CD1c-positive myeloid dendritic cell (primary cell): Measurements from ENCODE around the gene KRT80.
"Not testable (repeated sequence)": the region's sequence is repeated elsewhere in the genome, so short reads cannot be mapped to it uniquely, and the experiment has no call there.

Experiments
- DNase-seq: peaks from one replicate; pipeline ENCODE4 v3.0.0-alpha.2; 2016; ENCODE audit errors: extremely low spot score

Gene KRT80

DNA sequence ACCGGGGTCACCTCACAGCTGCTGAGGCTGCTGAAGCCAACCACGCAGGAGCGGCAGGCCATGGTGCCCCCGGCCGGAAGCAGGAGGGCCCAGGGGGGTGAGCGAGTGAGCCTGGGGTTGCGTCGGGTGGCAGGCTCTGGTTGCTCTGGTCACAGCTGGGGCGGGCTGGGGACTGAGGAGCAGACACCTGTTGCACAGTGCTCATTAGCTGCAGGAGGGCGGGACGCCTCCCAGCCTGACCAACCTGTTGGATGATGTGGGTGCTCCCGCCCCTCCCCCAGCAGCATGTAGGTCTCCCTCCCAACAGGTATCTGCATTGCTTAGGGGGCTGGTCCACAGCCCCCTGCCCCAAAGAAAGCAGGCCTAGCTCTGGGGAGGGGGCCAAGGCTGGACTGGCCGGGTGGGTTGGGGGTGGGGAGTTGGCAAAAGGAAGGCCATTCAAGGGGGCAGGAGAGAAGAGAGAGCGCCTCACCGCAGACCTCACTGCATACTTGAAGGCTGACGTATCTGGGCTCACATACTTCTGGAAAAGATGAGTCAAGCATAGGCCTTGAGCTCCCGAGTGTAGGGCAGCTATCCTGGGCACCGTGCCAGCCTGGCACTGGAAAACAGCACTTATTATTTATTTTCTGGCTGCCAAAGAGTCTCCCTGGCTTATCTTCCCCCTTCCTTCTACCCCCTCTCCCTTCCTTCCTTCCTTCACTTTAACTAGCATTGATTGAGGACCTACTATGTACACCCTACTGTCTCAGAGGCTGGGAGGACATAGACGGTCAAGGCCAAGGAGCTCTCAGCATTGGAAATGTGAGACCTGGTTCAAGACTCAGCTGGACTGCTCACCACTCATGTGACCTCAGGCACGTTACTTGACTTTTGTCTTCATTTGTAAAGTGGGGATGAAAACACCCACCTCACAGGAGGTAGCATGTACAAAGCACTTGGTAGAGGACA is at the start of gene KRT80:
KRT80 (minus strand) TSS at position 174 of the 951 bp plus-strand sequence; CDS start at position 62, 112 bp downstream.
- peak; percentile 82 for DNase-seq

DNA sequence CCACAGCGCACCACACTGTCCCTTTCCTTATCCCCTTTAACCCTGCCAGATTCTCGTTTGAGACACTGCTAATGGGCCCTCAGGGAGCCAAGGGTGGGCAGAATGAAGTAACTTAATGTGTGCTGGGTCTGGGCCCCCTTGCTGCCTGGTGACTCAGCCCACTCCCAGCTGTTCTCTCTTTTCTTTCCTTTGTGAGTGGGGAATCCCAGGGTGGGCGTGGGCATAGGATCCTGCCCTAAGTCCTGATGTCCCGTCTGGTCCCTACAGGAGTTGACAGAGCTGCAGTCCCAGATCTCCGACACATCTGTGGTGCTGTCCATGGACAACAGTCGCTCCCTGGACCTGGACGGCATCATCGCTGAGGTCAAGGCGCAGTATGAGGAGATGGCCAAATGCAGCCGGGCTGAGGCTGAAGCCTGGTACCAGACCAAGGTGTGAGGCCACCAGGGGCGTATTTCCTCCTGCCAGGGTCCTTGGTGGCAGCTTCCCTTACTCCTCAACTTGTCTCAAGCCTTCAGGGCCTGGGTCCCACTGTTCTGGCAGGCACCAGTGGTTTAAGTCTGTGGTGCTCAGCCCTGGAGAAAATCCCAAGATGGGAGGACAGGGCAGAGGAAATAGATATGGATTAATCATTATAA is 49.5 kb upstream of the KRT80 start:
- DNase-seq: no peak

DNA sequence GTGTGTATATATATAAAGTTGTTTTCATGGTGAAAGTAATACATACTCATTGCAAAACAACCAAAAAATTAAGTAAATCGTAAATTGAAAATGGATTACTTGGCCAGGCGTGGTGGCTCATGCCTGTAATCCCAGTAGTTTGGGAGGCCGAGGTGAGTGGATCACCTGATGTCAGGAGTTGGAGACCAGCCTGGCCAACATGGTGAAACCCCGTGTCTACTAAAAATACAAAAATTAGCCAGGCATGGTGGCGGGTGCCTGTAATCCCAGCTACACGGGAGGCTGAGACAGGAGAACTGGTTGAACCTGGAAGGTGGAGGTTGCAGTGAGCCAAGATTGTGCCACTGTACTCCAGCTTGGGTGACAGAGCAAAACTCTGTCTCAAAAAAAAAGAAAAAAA is 48.4 kb upstream of the KRT80 start:
- DNase-seq: not testable (repeated sequence)

DNA sequence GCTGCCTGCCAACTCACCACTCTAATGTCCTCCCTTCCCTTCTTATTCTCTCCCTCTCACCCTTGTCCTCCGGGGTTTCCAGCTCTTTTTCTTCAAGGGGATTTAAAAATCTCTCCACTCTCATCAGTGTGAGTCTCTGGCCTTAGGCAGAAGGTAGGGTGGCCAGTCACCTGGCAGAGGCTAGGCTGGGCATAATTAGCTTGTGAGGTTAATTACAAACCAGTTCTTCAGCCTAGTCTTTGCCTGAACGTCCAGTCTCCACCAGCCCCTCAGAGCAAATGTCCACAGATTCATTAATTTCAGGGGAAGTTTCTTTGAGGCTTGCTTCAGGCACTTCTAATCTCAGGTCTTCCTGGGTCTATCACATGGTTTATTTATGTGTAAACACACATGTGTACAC is 48.0 kb upstream of the KRT80 start:
- DNase-seq: no peak

DNA sequence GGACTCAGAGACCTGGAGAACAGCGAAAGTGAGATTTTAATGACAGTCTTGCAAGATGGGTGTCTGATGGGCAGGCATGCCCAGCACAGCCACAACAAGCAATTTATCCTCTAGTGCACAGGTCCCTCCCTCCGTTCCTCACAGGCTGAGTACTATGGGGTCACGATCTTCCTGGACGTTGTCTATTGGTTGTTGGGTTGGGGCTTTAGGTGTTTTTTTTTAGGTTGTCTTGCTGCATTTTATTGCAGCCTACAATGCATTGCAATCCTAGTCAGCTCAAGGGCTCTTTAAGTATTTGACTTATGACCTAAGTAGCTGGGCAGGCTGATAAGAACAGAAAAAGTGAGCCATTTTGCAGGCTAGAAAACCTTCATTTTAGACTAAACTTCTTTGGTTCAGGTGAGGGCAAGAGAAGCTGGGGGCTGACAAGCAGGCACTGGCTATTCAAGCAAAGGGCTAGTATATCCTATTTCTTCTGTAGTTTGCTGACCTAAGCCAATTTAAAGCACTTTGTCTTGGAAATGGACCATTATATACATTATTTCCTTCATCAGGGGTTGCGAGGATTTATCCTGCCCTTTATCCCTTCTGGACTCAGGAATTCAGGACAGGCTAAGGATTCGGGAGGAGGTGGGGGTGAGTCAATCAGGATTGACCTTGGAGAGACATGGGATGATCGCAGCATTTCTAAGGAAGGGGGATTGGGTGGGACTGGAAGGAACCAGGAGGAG is 47.3 kb upstream of the KRT80 start:
- DNase-seq: no peak

DNA sequence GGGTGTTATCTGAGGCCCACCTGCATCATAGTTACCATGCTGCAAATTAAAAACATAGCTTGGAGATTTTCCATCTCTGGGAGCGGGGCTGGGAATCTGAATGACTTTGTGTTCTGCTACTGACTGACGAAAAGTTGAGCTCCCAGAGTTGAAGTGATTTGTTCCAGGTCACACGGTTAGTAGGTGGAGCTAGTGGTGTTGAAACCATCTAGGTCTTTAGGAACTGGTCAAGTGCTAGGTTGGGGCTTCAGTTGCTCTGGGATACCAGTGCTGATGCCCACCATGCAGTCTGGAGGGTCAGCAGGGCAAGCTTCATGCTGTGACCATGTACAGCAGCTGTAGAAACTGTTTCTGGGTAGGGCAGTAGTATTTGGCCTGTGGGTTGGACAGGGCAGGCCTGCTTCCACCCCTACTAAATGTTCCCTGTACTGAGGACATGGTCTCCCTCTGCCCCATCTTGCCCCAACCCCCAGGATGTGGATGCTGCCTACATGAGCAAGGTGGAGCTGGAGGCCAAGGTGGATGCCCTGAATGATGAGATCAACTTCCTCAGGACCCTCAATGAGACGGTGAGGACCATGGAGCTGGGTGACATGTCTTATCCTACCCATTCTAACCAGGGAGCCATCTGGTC is 46.5 kb upstream of the KRT80 start:
- no peak for DNase-seq

DNA sequence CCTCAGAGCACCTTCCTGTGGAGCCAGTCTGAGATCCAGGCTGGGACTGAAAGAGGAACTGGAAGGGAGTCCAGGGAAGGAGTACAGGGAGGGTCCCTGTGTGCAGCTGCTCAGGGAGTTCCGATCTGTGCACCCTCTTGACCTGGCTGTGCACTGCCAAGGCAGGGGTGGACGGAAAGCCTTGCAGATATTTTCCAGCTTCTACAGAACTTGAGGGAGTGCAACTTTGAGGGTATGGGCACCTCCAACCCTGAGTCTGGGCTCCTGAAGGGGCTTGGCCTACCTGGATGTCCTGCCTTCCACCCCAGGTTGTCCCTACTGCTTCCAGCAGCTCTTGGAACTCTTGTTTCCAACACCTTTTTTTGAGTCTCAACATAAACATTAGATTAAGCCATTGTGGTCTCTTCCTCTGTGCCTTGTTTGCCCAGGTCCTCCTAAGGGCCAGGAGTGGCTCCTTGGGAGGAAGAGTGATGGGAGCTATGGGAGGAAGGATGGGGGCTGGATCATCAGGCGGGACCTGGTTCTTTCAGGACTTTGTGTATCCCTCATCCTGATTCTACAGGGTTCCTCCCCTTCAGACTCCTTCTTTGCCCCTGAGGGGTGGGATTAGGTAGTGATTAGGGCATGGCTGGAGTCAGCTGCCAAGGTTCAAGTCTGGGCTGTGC is 44.7 kb upstream of the KRT80 start:
- DNase-seq: no peak

DNA sequence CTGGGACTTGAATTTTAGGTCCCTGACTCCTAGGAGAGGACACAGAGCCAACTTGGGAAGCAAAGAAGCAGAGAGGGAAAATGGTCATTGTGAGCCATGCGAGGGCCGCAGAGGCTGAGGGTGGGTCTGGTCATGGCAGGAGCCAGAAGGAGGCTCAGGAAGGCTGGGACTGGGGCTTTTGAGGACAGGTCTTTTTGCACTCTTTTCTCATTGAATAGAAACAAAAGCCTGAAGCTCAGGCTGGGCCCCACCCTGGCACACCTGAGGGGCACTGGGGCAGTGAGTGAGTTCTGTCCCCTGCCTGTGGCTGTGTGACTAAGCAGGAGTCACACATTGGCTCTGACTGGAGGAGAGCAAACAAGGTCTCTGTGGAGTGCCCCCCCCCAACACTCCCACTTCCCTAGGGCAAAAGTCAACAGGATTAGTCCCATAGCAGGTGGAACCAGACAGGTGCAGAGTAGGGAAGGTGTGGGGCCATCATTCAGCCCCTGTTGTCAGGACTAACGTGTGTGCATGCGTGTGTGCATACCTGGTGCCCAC is 44.1 kb upstream of the KRT80 start:
- no peak for DNase-seq

DNA sequence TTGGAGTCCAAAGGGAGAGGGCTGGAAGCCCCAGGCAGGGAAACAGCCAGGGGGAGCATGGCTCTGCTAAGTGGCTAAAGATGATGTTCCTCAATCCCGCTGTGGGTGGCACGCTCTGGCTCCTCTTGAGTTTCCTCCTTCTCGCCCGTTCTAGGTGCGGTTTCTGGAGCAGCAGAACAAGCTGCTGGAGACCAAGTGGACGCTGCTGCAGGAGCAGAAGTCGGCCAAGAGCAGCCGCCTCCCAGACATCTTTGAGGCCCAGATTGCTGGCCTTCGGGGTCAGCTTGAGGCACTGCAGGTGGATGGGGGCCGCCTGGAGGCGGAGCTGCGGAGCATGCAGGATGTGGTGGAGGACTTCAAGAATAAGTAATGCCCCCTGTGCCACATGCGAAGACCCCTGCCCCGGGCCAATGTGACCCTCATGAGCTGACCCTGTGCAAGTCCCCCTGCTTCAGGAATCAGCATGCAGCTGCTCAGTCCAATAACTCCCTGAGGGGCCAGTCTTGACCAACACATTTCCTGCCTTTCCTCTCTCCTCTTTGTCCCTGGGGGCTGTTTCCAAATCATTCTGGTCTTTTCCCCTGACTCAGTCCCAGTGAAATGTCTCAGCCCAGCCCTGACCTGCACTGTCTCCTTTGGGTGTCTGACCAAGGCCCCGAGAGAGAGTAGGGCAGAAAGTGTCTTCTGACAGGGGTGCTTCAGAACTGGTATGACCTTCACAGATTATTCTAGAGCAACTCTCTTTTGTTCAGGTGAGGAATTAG is 43.4 kb upstream of the KRT80 start:
- DNase-seq: peak; percentile 40

DNA sequence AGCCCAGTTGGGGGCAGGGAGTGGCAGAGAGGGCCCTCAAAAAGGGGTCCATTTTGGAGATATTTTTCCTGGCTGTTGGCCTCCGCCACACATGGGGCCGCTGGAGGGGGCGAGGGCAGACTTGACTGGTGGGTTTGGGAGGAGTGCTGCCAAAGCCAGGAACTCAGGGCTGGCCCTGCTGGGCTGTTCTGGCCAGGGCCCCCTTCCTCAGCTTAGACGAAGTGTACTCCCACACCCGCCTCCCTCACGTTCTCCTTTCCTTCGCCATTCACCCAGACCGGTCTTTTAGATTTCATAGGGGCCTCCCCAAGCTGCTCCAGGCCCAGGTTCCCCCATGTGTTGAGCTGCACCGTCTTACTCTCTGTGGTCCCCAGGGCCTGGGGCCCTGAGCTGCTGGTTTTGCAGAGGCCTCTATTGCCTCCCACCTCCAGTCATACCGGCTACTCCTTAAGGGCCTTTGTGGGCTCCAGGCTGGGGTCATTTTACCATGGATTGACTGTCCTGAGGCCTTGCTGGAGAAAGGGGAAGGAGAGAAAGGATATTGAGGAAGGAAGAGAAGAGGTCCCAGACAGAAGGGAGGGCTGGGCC is 42.5 kb upstream of the KRT80 start:
- DNase-seq: peak; percentile 18

DNA sequence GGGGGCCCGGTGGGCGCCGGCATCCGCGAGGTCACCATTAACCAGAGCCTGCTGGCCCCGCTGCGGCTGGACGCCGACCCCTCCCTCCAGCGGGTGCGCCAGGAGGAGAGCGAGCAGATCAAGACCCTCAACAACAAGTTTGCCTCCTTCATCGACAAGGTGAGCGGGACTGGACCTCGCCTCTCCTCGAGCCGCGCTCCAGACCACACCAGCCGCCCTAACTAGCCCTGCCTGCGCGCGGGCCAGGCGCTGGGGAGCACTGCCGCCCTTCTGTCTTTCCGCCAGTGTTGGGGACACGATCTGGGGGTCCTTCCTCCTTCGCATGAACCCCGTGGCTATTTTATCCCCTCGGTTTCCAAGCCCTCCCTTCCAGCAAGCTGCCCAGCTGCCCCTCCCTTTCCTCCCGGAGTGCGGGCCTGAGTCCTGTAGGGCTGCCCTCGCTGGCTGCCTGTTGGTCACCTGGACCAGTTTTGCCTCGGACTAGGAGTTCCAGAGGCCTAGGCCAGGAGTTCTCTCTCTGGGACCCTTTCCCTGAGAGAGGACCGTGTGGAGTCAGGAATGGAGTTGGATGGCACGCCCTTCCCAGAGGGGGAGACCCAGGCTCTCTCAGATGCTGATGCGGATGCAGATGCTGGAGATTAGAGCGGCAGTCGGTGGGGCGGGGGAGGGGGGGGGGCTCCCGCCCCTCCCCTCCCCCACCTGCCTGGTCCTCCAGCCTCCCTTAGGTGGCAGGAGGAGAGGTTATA is 41.8 kb upstream of the KRT80 start:
- no peak for DNase-seq

DNA sequence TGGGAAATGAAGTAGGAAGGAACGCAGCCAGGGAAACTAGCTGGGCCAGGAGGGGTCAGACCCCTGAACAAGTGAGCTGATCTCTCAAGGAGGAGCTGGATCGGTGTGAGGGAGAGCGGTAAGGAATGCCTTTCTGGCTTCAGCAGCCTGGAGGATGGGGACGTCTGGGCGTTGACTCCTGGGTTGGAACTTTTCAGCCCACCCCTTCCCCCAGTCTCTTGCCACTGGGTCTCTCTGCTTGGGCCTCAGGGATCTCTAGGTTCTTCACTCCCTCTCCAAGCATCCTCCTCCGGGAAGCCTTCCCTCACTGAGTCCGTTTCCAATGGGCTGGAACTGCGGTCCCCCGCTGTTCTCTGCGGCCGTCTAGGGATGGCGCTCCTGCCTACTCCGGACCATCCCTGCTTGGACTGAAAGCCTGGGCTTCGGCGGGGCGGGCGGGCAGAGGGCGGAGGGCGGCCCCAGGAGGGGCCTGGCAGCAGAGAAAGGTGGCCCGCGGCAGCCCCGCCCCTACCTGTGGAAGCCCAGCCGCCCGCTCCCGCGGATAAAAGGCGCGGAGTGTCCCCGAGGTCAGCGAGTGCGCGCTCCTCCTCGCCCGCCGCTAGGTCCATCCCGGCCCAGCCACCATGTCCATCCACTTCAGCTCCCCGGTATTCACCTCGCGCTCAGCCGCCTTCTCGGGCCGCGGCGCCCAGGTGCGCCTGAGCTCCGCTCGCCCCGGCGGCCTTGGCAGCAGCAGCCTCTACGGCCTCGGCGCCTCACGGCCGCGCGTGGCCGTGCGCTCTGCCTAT is 41.1 kb upstream of the KRT80 start, which contains the start of gene KRT7:
KRT7 (plus strand) TSS at position 570 of the 788 bp plus-strand sequence; CDS start at position 624, 54 bp downstream.
- DNase-seq: no peak

DNA sequence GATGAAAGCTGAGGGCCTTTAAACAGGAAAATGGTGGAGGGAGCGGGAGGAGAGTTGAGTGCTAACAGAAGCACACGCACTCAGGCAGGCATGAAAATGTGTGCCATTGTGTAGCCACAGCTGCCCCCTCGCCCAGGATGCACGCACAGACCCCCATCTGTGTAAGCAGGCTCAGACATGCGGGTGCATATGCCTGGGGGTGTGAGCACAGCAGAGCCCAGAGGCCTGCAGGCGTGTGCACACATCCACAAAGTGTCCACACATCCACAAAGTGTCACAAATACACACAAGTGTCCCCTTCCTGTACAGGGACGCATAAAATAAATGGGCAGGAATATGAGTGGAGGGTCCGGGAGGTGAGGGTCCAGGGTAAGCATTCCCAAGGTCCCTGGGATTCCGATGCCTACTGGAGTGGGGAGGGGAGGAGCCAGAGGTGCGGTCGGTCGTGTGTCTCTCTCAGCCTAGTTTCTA is 40.4 kb upstream of the KRT80 start:
- DNase-seq: no peak

DNA sequence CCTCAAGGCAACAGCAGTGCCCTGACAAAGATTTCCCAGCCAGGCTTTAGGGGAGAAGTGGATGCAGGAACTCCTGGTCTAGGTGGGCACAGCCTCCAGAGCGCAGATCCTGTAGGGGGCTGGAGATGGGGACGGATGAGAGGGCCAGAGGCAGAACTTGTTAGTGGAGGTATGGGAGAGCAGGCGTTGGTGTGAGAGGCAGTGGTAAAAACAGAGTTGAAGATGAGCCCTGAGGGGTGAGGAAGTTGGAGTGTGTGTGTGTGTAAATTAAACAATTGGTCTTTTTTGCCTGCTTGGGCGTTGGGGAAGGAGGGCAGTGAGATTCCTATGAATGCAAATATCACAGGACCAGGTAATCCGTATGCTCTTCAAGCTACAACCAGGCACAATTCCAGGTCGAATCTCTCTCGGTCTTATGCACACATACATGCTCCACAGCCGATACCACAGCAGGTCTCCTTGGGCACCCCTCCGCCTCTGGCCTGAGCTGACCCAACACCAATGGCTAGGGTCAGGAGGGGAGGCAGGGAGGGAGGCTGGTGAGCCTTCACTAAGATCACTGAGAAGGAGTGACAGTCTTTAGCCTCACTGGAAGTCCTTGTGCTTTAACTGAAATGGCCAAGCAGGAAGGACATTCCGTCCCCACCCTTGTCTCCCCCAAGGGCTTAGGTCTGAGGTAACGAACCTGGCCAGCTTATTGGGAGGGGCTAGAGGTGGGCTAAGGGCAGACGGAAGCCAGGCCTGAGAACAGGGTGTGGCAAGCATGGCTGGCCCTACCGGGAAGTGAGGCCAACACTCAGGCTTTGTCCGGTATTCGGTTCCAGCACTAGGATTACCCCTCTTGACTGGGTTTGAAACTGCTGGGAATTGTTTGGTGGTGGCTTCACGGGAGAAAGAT is 39.7 kb upstream of the KRT80 start:
- no peak for DNase-seq

DNA sequence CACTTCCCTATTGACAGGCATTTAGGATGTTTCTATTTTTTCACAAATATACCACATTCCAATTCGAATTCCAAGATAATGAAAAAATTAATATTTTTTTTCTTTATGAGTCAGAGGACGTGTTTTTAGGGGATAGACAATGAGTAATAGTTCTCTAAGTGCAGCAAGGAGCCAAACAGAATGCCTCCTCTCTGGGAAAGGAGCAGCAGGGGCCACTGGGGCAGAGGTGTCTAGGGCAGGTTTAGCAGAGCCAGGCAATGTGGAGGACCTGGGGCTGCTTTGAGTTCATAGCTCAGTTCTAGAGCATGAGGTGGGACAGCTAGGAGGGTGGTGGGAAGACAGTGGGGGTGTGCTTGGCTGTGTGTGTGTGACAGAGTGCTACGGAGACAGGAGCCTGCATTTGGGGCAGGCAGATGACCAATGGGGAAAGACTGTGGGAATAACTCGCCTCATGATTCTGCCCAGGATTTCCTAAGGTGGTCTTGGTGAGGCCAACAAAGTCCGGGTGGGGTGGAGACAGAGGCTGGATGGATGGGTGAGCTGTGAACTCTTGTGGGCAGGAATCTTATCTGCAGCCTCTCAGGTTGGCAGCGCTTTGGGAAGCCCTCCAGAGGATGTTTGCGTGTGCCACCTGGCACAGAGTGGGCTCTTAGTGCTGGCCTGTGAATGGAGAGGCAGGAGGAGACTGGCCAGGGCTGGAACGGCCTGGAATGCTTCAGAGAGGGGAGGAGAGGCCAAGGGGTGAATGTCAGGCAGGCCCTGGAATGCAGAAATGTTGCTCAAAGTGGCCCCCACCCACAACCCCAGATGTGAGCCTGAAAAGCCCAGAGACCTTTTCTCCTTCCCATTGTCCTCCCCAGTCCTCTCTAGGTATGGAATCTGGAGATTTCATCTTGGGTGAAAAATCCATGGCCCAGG is 38.8 kb upstream of the KRT80 start:
- no peak for DNase-seq

DNA sequence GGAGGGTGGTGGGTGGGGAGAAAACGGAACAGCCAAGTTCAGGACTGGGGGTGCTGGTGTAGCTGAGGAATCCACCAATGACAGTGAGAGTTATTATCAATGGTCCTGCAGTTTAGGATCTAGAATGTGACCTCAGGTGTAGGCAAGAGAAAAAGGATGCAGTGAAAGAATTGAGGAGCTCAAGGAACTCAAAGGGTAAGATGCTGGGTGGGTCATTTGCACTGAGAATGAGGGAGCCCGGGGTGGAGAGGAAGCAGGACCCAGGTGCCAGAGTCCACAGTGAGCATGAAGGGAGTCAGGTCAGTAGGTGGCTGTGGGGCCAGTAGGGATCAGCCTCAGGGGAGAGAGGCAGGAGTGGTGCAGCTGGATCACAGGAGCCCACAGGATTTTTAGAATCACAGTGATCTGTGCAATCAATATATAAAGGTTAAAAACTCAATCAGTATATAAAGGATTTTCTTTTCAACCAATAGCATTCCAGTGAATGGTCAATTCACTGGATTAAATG is 38.1 kb upstream of the KRT80 start:
- DNase-seq: no peak
